Osteoblast (primary cell): ENCODE data around the gene SLC6A6. TPM values are rescaled to one million over a fixed set of nuclear protein-coding genes. Genes with fewer than 3 reads are reported as not detected.

ENCODE experiments used
- DNase-seq: peaks from one replicate; pipeline ENCODE4 v3.0.0; 2011; ENCODE audit warnings: low spot score, mixed read lengths; ENCODE audit not compliant: insufficient read length; ENCODE audit errors: missing footprints
- H2AFZ ChIP-seq: 2 replicates; pipeline ENCODE4 v1.6.0; 2011; ENCODE audit warnings: mild to moderate bottlenecking, low read length
- H3K27ac ChIP-seq: 2 replicates; pipeline ENCODE4 v1.5.1; 2011; ENCODE audit warnings: mild to moderate bottlenecking, low read depth, low read length, moderate library complexity
- H3K27me3 ChIP-seq: 2 replicates; pipeline ENCODE4 v1.6.0; 2012; ENCODE audit warnings: mild to moderate bottlenecking, control low read depth, inconsistent platforms, low read length, moderate library complexity; ENCODE audit not compliant: insufficient read depth
- H3K36me3 ChIP-seq: 2 replicates; pipeline ENCODE4 v1.5.1; 2011; ENCODE audit warnings: mild to moderate bottlenecking, low read length, control low read depth, moderate library complexity; ENCODE audit not compliant: insufficient read depth
- H3K4me1 ChIP-seq: 2 replicates; pipeline ENCODE4 v1.5.1; 2011; ENCODE audit warnings: mild to moderate bottlenecking, low read length, control low read depth, moderate library complexity; ENCODE audit not compliant: insufficient read depth
- H3K4me2 ChIP-seq: 2 replicates; pipeline ENCODE4 v1.6.0; 2011; ENCODE audit warnings: mild to moderate bottlenecking, low read length; ENCODE audit not compliant: insufficient read depth
- H3K4me3 ChIP-seq: fragments of 200-600 bp; sonication (generic); 3 replicates; pipeline ENCODE4 v1.5.1; 2012; ENCODE audit warnings: mild to moderate bottlenecking, low read length, inconsistent platforms; ENCODE audit not compliant: insufficient read depth
- H3K79me2 ChIP-seq: 2 replicates; pipeline ENCODE4 v1.6.0; 2012; ENCODE audit warnings: mild to moderate bottlenecking, low read length, control low read depth, inconsistent platforms; ENCODE audit not compliant: insufficient read depth
- H3K9me3 ChIP-seq: 2 replicates; pipeline ENCODE4 v1.5.1; 2011; ENCODE audit warnings: low read depth, low read length, control low read depth
- H4K20me1 ChIP-seq: 2 replicates; pipeline ENCODE4 v1.6.0; 2012; ENCODE audit warnings: mild to moderate bottlenecking, low read length, control low read depth; ENCODE audit not compliant: insufficient read depth
- total RNA-seq: library from RNA; depleted of rRNA; stranded (reverse); fragments of >200 nt; gene quantifications from 2 replicates; pipeline ENCODE4 v1.2.3, GENCODE V29; 2012
- TF ChIP-seq, protein P1 (sequence below): IDR thresholded peaks from 2 replicates; pipeline ENCODE4 v1.5.1; 2011; ENCODE audit warnings: mild to moderate bottlenecking, low read depth, low read length, moderate library complexity; ENCODE audit errors: extremely low read depth

SLC6A6 gene
- total RNA-seq, 1 donor: 86.5 TPM

DNA sequence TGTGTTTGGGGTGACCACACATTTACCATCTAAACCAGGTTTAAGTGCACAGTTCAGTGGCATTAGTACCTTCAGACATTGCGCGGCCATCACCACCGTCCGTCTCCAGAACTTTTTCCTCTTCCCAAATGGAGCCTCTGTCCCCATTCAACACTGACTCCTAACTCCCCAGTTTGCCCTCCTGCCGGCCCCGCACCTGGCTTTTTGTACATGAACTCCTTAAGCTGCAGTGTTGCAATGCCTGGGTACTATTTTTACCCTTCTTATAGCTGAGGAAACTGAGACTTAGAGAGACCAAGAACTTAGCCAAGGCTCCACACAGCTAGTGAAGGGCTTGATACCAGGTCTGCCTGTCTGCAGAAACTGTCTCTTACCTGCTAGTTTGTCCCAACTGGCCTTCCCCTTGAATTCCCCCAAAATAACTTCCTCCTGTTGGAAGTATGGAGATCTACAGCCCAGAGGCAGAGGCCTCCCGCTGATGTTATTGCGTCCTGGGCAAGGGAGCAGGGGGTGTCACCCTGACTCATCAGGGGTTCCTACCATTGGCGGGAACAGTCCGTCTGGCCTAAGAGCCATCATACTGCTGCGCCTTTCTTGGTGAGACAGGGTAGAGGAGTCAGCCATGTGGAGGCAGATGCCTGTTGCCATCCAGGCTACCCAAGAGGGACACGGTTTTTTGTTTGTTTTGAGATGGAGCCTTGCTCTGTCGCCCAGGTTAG, 72.1 kb downstream of the SLC6A6 start:
- Histone ChIP-seq H2AFZ (no peak overlapping the region), H3K79me2 (no peaks in the 10 kb centered on the region), H3K4me1 (peaks cover 30% of the 10 kb centered on the region), H3K27me3 (no peaks in the 10 kb centered on the region), H3K36me3 (peaks cover 83% of the 10 kb centered on the region), H3K9me3 (no peaks in the 10 kb centered on the region), H3K4me3 (no peak overlapping the region), H4K20me1 (no peaks in the 10 kb centered on the region), H3K4me2 (no peak overlapping the region), H3K27ac (peak overlapping the region; percentile 19)
- peak; percentile 10 for DNase-seq
- TF ChIP-seq, protein P1, sequence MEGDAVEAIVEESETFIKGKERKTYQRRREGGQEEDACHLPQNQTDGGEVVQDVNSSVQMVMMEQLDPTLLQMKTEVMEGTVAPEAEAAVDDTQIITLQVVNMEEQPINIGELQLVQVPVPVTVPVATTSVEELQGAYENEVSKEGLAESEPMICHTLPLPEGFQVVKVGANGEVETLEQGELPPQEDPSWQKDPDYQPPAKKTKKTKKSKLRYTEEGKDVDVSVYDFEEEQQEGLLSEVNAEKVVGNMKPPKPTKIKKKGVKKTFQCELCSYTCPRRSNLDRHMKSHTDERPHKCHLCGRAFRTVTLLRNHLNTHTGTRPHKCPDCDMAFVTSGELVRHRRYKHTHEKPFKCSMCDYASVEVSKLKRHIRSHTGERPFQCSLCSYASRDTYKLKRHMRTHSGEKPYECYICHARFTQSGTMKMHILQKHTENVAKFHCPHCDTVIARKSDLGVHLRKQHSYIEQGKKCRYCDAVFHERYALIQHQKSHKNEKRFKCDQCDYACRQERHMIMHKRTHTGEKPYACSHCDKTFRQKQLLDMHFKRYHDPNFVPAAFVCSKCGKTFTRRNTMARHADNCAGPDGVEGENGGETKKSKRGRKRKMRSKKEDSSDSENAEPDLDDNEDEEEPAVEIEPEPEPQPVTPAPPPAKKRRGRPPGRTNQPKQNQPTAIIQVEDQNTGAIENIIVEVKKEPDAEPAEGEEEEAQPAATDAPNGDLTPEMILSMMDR: no peak

DNA sequence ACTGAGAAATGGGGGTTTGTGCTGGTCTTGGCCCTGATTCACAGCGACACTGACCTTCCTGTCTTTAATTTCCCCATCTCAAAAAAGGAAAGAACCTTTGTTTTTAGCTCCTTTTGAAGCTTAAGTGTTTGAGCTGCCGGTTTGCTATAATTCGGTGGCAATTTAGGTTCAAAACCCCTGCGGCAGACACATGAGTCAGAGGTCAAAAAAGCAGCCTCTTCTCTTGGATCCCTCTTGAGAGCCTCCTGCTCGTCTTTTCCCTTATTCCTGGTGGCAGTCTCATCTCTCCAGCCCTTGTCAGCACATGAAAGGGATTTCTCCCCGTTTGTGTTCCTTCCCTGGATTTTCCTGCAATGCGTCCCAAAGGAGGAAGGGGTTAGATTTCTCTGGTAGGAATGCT, 73.2 kb downstream of the SLC6A6 start:
- Histone ChIP-seq H2AFZ (no peak overlapping the region), H3K4me1 (peaks cover 35% of the 10 kb centered on the region), H3K36me3 (peaks cover 83% of the 10 kb centered on the region), H4K20me1 (no peaks in the 10 kb centered on the region), H3K4me2 (no peak overlapping the region), H3K27me3 (no peaks in the 10 kb centered on the region), H3K27ac (no peak overlapping the region), H3K9me3 (no peaks in the 10 kb centered on the region), H3K4me3 (no peak overlapping the region), H3K79me2 (no peaks in the 10 kb centered on the region)
- DNase-seq: peak; percentile 72
- TF ChIP-seq, protein P1: no peak

GRCh38 chr3:14476583-14477265, 74.3 kb downstream of the SLC6A6 start:
- H4K20me1 ChIP-seq: no peaks in the 10 kb centered on the region
- H3K4me3 ChIP-seq: no peak overlapping the region
- no peaks in the 10 kb centered on the region for H3K9me3 ChIP-seq
- H3K27ac ChIP-seq: no peak overlapping the region
- TF ChIP-seq, protein P1: no peak
- H3K36me3 ChIP-seq: peaks cover 92% of the 10 kb centered on the region
- H2AFZ ChIP-seq: no peak overlapping the region
- H3K79me2 ChIP-seq: no peaks in the 10 kb centered on the region
- no peaks in the 10 kb centered on the region for H3K27me3 ChIP-seq
- H3K4me2 ChIP-seq: no peak overlapping the region
- DNase-seq: no peak
- H3K4me1 ChIP-seq: peaks cover 24% of the 10 kb centered on the region

- Histone ChIP-seq H4K20me1 (no peaks in the 10 kb centered on the region), H3K4me2 (no peak overlapping the region), H3K36me3 (peaks cover 92% of the 10 kb centered on the region), H3K27ac (no peak overlapping the region), H3K79me2 (no peaks in the 10 kb centered on the region), H3K4me1 (peaks cover 17% of the 10 kb centered on the region), H2AFZ (no peak overlapping the region), H3K9me3 (no peaks in the 10 kb centered on the region), H3K27me3 (no peaks in the 10 kb centered on the region), H3K4me3 (no peak overlapping the region)
- DNase-seq: peak; percentile 35
- TF ChIP-seq, protein P1: no peak
These were observed 75.0 kb downstream of the SLC6A6 start for GRCh38 chr3:14477311-14477935.
